ENCODE results near the gene ARL4D.
"Not testable (repeated sequence)": the region's sequence is repeated elsewhere in the genome, so short reads cannot be mapped to it uniquely, and the experiment has no call there.

Gene ARL4D

GRCh38 chr17:43381204-43381603, 17.6 kb upstream of the ARL4D start:
- Mint-ChIP-seq H3K27me3 (ENCODE audit: low read depth) (no peaks in the 10 kb centered on the region), H3K4me1 (ENCODE audit: low read depth) (peaks cover 2% of the 10 kb centered on the region), H3K36me3 (ENCODE audit: low read depth) (peaks cover 2% of the 10 kb centered on the region), H3K27ac (no peak overlapping the region), H3K4me3 (no peak overlapping the region), H3K9me3 (peaks cover 16% of the 10 kb centered on the region)

GRCh38 chr17:43381621-43382020, 17.2 kb upstream of the ARL4D start:
- H3K4me3 Mint-ChIP-seq: no peak overlapping the region
- peaks cover 1% of the 10 kb centered on the region for H3K4me1 Mint-ChIP-seq (ENCODE audit: low read depth)
- no peak overlapping the region for H3K27ac Mint-ChIP-seq
- H3K27me3 Mint-ChIP-seq (ENCODE audit: low read depth): no peaks in the 10 kb centered on the region
- H3K9me3 Mint-ChIP-seq: peaks cover 16% of the 10 kb centered on the region
- peaks cover 2% of the 10 kb centered on the region for H3K36me3 Mint-ChIP-seq (ENCODE audit: low read depth)

- H3K9me3 Mint-ChIP-seq: peaks cover 16% of the 10 kb centered on the region
- H3K4me3 Mint-ChIP-seq: no peak overlapping the region
- H3K4me1 Mint-ChIP-seq (ENCODE audit: low read depth): peaks cover 5% of the 10 kb centered on the region
- H3K36me3 Mint-ChIP-seq (ENCODE audit: low read depth): peaks cover 2% of the 10 kb centered on the region
- H3K27me3 Mint-ChIP-seq (ENCODE audit: low read depth): no peaks in the 10 kb centered on the region
- H3K27ac Mint-ChIP-seq: no peak overlapping the region
These were observed 16.0 kb upstream of the ARL4D start for GRCh38 chr17:43382776-43383175.

GRCh38 chr17:43383372-43383771, 15.4 kb upstream of the ARL4D start:
- H3K36me3 Mint-ChIP-seq (ENCODE audit: low read depth): peaks cover 4% of the 10 kb centered on the region
- peaks cover 8% of the 10 kb centered on the region for H3K4me1 Mint-ChIP-seq (ENCODE audit: low read depth)
- no peaks in the 10 kb centered on the region for H3K27me3 Mint-ChIP-seq (ENCODE audit: low read depth)
- H3K9me3 Mint-ChIP-seq: peaks cover 16% of the 10 kb centered on the region
- no peak overlapping the region for H3K27ac Mint-ChIP-seq
- H3K4me3 Mint-ChIP-seq: no peak overlapping the region

- Mint-ChIP-seq H3K27me3 (ENCODE audit: low read depth) (no peaks in the 10 kb centered on the region), H3K27ac (no peak overlapping the region), H3K36me3 (ENCODE audit: low read depth) (peaks cover 4% of the 10 kb centered on the region), H3K4me1 (ENCODE audit: low read depth) (peaks cover 9% of the 10 kb centered on the region), H3K4me3 (no peak overlapping the region), H3K9me3 (peaks cover 16% of the 10 kb centered on the region)
These were observed 14.8 kb upstream of the ARL4D start for GRCh38 chr17:43383826-43384475.

GRCh38 chr17:43384476-43384862, 14.3 kb upstream of the ARL4D start:
- Mint-ChIP-seq H3K4me1 (ENCODE audit: low read depth) (peaks cover 13% of the 10 kb centered on the region), H3K27me3 (ENCODE audit: low read depth) (no peaks in the 10 kb centered on the region), H3K27ac (no peak overlapping the region), H3K9me3 (peaks cover 16% of the 10 kb centered on the region), H3K4me3 (no peak overlapping the region), H3K36me3 (ENCODE audit: low read depth) (peaks cover 4% of the 10 kb centered on the region)

GRCh38 chr17:43385046-43385831, 13.6 kb upstream of the ARL4D start:
- H3K9me3 Mint-ChIP-seq: peaks cover 9% of the 10 kb centered on the region
- no peak overlapping the region for H3K27ac Mint-ChIP-seq
- peaks cover 4% of the 10 kb centered on the region for H3K36me3 Mint-ChIP-seq (ENCODE audit: low read depth)
- H3K4me3 Mint-ChIP-seq: no peak overlapping the region
- H3K27me3 Mint-ChIP-seq (ENCODE audit: low read depth): no peaks in the 10 kb centered on the region
- peaks cover 19% of the 10 kb centered on the region for H3K4me1 Mint-ChIP-seq (ENCODE audit: low read depth)

GRCh38 chr17:43388359-43389045, 10.3 kb upstream of the ARL4D start:
- Mint-ChIP-seq H3K27me3 (ENCODE audit: low read depth) (no peaks in the 10 kb centered on the region), H3K9me3 (no peaks in the 10 kb centered on the region), H3K36me3 (ENCODE audit: low read depth) (peaks cover 2% of the 10 kb centered on the region), H3K27ac (peak overlapping the region; percentile 99), H3K4me1 (ENCODE audit: low read depth) (peaks cover 23% of the 10 kb centered on the region), H3K4me3 (peak overlapping the region; percentile 95)

- no peaks in the 10 kb centered on the region for H3K27me3 Mint-ChIP-seq (ENCODE audit: low read depth)
- peak overlapping the region; percentile 99 for H3K27ac Mint-ChIP-seq
- peak overlapping the region; percentile 95 for H3K4me3 Mint-ChIP-seq
- H3K9me3 Mint-ChIP-seq: no peaks in the 10 kb centered on the region
- H3K4me1 Mint-ChIP-seq (ENCODE audit: low read depth): peaks cover 29% of the 10 kb centered on the region
- peaks cover 2% of the 10 kb centered on the region for H3K36me3 Mint-ChIP-seq (ENCODE audit: low read depth)
These were observed 9.5 kb upstream of the ARL4D start for GRCh38 chr17:43389046-43389947.

GRCh38 chr17:43392397-43392796, 6.4 kb upstream of the ARL4D start:
- Mint-ChIP-seq H3K4me3 (no peak overlapping the region), H3K9me3 (no peaks in the 10 kb centered on the region), H3K36me3 (ENCODE audit: low read depth) (peaks cover 2% of the 10 kb centered on the region), H3K27ac (no peak overlapping the region), H3K27me3 (ENCODE audit: low read depth) (no peaks in the 10 kb centered on the region), H3K4me1 (ENCODE audit: low read depth) (peaks cover 34% of the 10 kb centered on the region)

- no peaks in the 10 kb centered on the region for H3K9me3 Mint-ChIP-seq
- H3K27ac Mint-ChIP-seq: peak overlapping the region; percentile 38
- H3K36me3 Mint-ChIP-seq (ENCODE audit: low read depth): no peaks in the 10 kb centered on the region
- no peaks in the 10 kb centered on the region for H3K27me3 Mint-ChIP-seq (ENCODE audit: low read depth)
- no peak overlapping the region for H3K4me3 Mint-ChIP-seq
- peaks cover 39% of the 10 kb centered on the region for H3K4me1 Mint-ChIP-seq (ENCODE audit: low read depth)
These were observed 4.8 kb upstream of the ARL4D start for GRCh38 chr17:43393944-43394482.

GRCh38 chr17:43394696-43395095, 4.1 kb upstream of the ARL4D start:
- H3K4me3 Mint-ChIP-seq; H3K36me3 Mint-ChIP-seq (ENCODE audit: low read depth); H3K27me3 Mint-ChIP-seq (ENCODE audit: low read depth); H3K9me3 Mint-ChIP-seq: not testable (repeated sequence)
- H3K4me1 Mint-ChIP-seq (ENCODE audit: low read depth): peaks cover 36% of the 10 kb centered on the region
- peak overlapping the region; percentile 41 for H3K27ac Mint-ChIP-seq

GRCh38 chr17:43395165-43395564, 3.6 kb upstream of the ARL4D start:
- H3K36me3 Mint-ChIP-seq (ENCODE audit: low read depth): no peaks in the 10 kb centered on the region
- peak overlapping the region; percentile 41 for H3K27ac Mint-ChIP-seq
- H3K4me1 Mint-ChIP-seq (ENCODE audit: low read depth): peaks cover 33% of the 10 kb centered on the region
- H3K27me3 Mint-ChIP-seq (ENCODE audit: low read depth): no peaks in the 10 kb centered on the region
- no peaks in the 10 kb centered on the region for H3K9me3 Mint-ChIP-seq
- H3K4me3 Mint-ChIP-seq: no peak overlapping the region
